HG03442 (cell line): ENCODE data around the gene DNAJB6.
A peak's percentile ranks its signal among the peaks of the same experiment; 100 is the strongest.
"Not testable (repeated sequence)": the region's sequence is repeated elsewhere in the genome, so short reads cannot be mapped to it uniquely, and the experiment has no call there.

Experiments
- ATAC-seq: cut with Tn5 transposase; IDR thresholded peaks from one replicate; pipeline ENCODE4 v1.9.1; 2021; ENCODE audit warnings: mild to moderate bottlenecking, moderate library complexity; ENCODE audit not compliant: unreplicated experiment

Gene DNAJB6

GRCh38 chr7:157320608-157320980 lies 16.2 kb upstream of the DNAJB6 start:
- ATAC-seq: no peak

- no peak for ATAC-seq
Measured at GRCh38 chr7:157323401-157323800, 13.4 kb upstream of the DNAJB6 start.

- ATAC-seq: no peak
Measured at GRCh38 chr7:157329447-157329846, 7.4 kb upstream of the DNAJB6 start.

- ATAC-seq: not testable (repeated sequence)
Measured at GRCh38 chr7:157330567-157330966, 6.2 kb upstream of the DNAJB6 start.

GRCh38 chr7:157331049-157331448 lies 5.8 kb upstream of the DNAJB6 start:
- ATAC-seq: not testable (repeated sequence)

GRCh38 chr7:157335236-157335635 lies 1.6 kb upstream of the DNAJB6 start:
- no peak for ATAC-seq

- no peak for ATAC-seq
Measured at GRCh38 chr7:157335991-157336382, 817 bp upstream of the DNAJB6 start.

GRCh38 chr7:157337316-157338149 lies 729 bp downstream of the DNAJB6 start:
- ATAC-seq: peak; percentile 50

- no peak for ATAC-seq
Measured at GRCh38 chr7:157339777-157340677, 3.2 kb downstream of the DNAJB6 start.

- ATAC-seq: no peak
Measured at GRCh38 chr7:157347217-157347904, 10.6 kb downstream of the DNAJB6 start.

GRCh38 chr7:157348548-157348947 lies 11.7 kb downstream of the DNAJB6 start:
- no peak for ATAC-seq

- ATAC-seq: peak; percentile 43
Measured at GRCh38 chr7:157352516-157352915, 15.7 kb downstream of the DNAJB6 start.

GRCh38 chr7:157355784-157356511 lies 19.1 kb downstream of the DNAJB6 start:
- no peak for ATAC-seq

GRCh38 chr7:157357129-157358040 lies 20.6 kb downstream of the DNAJB6 start:
- ATAC-seq: peak; percentile 96

GRCh38 chr7:157358041-157358752 lies 21.4 kb downstream of the DNAJB6 start:
- ATAC-seq: no peak

GRCh38 chr7:157358753-157359096 lies 21.9 kb downstream of the DNAJB6 start:
- ATAC-seq: no peak

- no peak for ATAC-seq
Measured at GRCh38 chr7:157359581-157359980, 22.8 kb downstream of the DNAJB6 start.

GRCh38 chr7:157360483-157361025 lies 23.8 kb downstream of the DNAJB6 start:
- ATAC-seq: no peak

- no peak for ATAC-seq
Measured at GRCh38 chr7:157361537-157361936, 24.7 kb downstream of the DNAJB6 start.
